D341Med (cell line): ENCODE data around the gene RPTOR.

ENCODE experiments used
- DNase-seq: peaks from one replicate; pipeline ENCODE4 v3.0.0; 2012; ENCODE audit warnings: low spot score

The RPTOR gene

DNA sequence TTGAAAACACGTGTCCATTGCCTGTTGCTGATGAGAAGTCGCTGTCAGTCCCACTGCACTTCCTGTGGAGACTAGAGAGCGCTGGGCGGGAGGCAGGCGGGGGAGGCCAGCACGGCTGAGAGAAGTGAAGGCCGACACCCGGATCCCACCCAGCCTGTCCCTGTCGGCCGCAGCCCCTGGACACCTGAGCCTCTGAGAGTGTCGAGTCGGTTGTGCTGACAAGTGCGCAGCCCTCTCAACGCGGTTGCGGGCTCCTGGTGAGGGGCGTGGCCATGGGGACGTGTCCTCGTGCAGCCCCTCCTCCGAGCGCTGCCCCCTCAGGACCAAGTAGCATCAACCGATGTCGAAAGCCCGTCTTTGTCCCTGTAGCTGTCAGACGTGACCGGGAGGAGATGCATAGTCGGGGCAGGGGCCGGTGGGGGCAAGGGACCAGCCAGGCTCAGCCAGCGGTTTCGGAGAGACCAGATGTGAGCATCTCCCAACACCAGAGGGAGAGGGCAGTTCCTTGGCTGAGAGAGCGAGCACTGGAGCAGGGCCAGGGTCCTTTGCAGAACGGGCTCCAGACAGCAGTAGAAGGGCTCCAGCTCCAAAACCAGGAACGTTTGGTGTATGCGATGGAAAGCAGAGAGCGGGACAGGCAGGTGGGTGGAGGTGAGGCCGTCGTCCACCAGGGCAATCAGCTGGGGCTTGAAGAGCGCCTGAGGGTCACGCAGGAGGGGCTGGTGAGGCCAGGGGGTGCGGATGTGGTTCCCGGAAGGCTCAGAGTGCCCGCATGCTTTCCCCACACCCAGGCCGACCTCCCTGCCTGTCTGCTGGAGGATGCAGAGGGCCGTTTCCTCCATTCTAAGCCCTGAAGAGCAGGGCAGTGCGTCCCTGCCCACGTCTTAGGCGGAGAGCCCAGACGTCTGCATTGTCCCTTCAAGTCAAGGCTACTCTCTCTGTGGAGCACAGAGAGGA is 403.7 kb downstream of the RPTOR start:
- no peak for DNase-seq

DNA sequence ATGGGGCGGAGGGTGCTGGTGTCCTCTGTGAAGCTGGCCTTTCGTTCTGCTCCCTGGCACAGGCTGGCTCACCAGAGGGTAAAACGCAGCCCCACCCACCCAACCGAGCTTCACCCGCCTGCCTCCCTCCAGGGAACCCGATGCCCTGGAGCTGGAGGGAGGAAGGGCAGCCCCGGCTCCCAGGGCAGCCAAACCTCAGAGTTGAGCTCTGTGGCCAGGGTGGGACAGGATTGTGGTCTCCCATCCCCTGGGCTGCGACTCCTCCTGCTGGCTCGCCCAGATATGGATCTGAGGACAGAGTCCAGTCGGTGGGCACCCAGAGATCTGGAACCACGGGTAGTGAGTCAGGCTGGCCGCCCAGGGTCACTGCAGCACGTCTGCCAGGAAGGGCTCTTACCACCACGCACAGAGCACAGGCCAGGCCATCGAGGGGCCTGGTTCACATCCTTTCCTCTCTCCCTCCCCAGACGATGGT is 404.4 kb downstream of the RPTOR start:
- DNase-seq = no peak

DNA sequence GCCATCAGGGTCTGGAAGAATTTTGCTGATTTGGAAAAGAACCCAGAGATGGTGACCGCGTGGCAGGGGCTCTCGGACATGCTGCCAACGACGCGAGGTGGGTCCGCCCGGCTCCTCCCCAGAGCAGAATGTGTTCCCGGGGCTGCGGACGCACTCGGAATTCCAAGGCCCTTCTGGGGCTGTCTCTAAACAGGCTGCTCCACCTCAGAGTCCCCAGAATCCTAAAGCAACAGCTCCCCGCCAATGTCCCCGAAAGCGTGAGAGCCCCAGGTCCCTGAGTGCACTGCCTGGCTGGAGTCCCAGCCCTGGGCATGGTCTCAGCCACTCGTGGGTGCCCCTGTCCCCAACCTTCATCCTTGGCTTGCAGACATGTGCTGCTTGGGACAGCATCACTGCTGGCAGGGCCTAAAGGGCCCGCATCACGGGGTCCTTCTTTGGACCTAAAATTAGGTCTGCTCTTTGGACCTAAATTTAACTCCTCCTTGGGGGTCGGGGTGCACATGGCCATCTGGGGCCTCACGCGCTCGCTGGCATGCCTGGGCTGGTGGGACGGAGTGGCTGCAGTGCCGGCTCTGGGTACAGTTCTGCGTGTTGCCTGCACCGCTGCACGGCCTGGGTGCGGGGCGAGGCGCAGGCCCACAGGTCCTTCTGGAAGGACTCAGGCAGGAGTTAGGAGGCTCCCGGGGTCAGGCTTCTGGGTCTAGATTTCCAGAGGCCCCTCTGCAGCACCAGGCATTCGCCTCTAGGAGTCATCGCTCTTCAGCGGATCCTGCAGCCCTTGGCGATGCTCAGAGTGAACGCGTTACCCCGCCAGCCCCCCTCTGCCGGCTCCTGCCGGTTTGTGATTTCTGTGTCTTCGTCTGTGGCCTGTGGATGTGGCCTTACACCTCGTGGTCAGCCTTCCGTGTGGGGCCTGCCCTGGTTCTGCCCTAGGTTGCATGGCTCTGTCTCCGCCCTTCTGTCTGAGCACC is 405.1 kb downstream of the RPTOR start:
- DNase-seq = no peak

DNA sequence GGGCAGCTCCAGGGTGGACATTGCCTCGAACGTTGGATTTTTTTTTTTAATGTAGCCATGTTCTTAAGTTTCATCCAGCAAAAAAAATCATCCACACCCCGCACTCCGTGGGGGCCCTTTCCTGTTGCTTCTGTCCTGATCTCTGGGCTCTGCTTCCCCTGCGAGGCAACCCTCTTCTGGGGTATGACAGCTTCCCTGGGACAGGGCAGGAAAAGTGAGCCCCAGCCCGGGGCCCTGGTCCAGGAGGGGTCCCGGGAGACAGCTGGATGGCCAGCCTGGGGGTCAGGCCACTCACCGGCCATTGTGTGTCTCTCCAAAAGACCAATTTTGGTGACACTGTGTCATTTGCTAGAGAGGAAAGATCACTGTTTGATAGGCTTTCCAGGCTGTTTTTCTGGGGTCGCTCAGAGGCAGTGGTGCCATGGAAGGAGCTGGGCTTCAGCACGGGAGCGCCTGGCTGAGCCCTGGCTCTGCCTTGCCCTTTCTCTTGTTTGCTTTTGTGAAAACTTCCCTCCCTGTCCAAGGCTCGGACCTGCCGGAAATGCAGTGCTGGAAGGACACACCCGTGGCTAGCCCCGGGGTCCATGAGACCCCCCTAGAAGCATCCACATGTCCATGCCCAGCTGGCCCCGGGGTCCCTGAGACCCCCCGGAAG is 406.0 kb downstream of the RPTOR start:
- DNase-seq = no peak

DNA sequence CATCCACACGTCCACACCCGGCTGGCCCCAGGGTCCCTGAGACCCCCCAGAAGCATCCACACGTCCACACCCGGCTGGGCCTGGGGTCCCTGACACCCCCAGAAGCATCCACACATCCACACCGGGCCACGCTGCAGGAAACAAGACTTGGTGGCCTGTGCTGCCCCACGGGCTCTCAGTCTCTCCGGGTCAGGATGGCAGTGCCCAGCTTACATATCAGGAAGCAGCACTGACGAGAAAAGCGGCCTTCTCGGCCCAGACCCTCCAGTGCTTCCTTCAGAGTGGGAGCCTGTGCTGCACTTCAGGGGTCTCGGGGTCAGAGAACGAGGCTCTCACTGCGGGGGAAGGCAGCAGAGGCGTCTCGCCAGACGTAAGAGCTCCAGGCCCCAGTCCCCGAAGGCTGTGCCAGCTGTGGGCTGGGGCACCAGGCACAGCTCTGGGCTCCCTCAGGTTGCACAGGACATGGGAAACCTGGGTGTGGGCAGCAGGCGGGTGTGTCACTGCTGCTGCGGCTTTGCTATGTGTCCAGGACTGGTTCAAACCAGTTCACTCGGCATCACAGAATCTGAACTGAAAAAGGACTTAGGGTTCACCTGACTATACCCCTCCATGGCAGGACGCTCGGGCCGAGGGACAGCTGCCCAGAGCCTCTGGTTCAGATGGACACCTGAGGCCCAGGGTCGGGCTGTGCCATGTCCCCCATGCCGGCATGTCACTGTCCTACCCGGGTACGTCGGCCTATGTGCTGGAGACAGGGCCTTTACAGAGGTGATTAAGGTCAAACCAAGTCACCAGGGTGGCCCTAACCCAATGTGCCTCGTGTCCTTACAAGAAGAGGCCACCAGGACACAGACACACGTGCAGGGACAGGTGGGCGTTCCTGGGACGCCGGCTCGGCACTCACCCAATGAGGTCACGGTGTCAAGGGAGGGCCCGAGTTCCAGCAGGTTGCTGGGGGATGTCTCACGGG is 406.8 kb downstream of the RPTOR start:
- no peak for DNase-seq

DNA sequence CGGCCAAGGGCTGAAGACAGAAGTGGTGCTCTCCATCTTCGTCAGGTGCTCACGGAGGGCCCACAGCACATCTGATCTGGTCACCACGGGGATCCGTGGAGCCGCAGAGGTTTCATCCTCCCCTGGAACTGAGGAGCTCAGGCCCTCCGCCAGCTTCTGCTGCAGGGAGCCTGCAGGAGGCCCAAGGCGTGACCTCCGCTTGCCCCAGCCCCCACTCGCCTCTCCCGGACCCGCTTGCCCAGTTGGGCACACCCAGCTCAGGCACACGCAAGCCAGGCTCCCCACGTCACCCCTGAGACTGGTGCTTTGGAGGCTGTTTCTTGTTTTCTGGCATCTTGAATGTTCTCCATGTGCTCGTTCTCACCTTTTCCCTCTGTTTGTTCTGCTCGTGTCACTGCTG is 407.7 kb downstream of the RPTOR start:
- no peak for DNase-seq

DNA sequence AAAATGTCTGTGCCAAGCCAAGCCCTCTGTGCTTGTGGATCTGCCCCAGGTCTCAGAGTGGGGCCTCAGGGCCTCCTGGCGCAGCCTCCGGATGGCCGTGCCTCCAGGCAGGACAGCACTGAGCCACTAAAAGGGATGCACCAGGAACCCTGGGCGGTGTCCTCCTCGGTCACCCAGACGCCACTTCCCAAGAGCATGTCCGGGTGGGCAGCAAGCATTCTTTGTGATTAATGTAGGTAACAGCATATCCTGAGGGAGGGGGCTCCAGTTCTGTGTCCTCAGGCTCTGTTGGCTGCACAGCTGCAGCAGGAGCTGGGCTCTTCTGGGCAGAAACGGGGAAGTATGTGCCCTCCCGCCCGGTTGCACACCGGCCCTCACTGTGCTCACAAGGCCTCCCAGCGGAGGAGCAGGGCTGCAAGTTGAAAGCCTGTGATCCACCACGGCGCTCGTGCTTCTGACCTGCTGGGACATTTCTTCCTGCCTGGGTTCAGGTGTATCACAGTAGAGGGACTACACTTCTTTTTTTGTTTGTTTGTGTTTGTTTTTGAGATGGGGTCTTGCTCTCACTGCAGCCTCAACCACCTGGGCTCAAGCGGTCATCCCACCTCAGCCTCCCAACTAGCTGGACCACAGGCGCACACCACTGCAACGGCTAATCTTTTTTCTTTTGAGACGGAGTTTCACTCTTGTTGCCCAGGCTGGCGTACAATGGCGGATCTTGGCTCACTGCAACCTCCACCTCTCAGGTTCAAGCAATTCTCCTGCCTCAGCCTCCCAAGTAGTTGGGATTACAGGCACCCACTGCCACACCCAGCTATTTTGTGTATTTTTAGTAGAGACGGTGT is 409.1 kb downstream of the RPTOR start:
- no peak for DNase-seq

DNA sequence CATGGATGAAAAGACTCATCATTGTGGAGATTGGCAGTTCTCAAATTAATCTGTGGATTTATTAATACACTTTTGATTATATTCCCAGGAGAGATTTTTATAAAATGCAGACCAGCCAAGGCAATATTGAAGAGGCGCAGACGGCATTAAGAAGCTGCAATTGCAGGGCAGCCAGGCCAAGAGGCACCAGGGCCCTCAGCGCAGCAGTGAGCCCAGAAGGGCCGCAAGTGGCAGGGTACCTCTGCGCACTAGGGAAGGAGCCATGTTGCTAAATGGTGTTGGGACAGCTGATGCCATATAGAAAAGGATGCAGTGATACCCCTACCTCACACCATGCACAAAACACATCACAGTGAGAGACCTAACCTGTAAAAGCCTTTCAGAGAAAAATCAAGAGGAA is 410.4 kb downstream of the RPTOR start:
- DNase-seq = no peak

DNA sequence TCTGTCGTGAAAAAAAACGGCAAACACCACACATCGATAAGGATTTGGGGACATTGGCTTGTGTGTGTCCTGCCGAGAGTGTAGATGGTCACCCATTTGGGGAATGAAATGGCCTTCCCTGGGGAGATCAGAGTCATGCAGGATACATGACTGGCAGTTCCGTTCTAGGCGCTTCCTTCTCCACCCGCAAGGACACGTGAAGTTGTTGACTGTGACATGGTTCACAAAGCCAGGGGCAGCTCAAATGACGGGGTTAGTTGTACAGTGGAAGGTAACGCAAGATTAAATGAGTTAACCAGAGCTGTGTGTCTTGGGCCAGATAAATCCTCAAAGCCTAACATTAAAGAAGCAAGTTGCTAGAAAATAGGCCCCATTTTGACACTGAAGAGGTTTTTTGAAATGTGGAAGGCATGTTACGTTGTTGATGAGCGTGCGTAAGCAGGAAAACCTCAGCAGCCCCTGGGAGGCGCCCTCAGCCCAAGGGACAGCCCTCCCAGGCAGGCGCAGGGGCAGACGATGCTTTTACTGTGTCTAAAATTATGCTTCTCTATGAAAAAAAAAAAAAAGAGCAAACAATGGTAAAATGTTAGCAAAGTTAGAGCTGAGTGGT is 411.1 kb downstream of the RPTOR start:
- DNase-seq = no peak

DNA sequence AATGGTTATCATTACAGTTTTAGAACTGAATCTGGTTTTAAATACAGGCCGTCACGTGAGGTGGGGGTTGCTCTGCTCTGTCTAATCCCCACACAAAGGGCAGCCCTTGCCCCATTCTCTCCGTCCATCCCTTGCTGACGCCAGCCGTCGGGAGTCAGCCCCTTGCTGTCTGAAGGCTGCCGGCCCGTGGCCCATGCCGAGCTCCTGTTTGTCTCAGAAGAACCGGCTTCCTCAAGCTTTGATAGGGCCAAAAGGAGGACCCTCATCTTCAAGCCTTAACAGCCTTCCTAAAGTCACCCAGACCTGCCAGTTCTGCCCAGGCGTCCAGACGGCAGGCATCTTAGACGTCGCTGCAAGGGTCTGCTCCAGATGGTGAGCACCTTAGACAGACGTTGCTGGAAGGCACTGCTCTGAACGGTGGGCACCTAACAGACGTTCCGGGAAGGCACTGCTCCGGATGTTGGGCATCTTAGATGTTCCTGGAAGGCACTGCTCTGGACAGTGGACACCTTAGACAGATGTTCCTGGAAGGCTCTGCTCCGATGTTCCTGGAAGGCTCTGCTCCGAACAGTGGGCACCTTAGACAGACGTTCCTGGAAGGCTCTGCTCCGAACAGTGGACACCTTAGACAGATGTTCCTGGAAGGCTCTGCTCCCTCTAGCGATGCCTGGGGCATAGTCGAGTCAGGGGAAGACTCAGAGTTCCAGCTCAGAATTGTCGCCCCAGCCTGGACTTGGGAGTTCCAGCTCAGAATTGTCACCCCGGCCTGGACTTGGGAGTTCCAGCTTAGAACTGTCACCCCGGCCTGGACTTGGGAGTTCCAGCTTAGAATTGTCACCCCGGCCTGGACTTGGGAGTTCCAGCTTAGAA is 411.9 kb downstream of the RPTOR start:
- DNase-seq = no peak

DNA sequence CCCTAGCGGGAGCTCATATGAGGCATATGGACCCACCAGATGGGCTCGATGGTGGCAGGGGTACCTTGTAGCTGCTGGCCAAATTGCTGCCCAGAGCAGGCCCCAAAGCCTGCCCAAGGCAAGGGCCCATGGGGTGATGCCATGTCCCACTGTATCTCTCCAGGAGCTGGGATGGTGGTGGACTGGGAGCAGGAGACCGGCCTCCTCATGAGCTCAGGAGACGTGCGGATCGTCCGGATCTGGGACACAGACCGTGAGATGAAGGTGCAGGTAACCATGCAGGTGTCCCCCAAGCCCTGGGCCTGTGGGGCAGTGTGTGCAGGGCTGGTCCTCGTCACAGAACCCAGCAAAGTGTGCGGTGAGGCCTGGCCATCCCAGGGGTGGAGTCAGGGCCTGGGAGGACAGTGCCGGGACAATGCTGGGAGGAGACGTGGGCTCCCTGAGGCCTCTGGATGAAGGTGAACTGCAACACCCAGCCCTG is 412.9 kb downstream of the RPTOR start:
- no peak for DNase-seq

DNA sequence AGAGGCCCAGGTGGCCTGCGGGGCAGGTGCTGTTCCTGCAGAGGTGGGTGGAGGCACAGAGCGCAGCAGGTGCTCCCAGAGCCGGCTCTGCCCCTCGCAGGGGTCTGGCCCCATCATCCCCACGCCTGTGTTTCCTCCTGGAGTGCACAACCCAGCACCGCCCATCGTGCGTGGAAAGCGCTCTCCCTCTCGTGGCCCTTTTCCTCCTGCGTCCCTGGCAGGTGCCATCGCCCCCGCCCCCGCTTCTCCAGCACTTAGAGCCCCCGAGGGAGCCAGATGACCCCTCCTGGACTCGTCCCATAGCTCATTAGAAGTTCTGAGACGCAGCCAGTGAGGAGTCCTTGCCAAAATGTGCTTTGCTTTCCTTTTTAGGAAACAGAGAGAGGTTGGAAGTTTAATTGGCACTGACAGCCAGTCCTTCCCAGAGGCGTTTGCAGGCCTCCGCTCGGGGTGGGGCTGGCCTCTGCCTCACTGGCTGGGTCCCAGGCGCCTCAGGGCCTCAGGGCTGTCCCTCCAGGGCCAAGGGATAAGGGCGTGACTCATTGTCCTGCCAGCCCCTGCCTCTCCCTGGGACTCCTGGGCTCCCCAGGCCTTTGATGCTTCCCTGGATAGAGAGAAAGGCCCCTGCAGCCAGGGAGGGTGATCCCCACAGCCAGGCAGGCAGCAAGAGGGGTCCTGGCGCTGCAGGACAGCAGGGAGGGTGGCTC is 414.8 kb downstream of the RPTOR start:
- no peak for DNase-seq

DNA sequence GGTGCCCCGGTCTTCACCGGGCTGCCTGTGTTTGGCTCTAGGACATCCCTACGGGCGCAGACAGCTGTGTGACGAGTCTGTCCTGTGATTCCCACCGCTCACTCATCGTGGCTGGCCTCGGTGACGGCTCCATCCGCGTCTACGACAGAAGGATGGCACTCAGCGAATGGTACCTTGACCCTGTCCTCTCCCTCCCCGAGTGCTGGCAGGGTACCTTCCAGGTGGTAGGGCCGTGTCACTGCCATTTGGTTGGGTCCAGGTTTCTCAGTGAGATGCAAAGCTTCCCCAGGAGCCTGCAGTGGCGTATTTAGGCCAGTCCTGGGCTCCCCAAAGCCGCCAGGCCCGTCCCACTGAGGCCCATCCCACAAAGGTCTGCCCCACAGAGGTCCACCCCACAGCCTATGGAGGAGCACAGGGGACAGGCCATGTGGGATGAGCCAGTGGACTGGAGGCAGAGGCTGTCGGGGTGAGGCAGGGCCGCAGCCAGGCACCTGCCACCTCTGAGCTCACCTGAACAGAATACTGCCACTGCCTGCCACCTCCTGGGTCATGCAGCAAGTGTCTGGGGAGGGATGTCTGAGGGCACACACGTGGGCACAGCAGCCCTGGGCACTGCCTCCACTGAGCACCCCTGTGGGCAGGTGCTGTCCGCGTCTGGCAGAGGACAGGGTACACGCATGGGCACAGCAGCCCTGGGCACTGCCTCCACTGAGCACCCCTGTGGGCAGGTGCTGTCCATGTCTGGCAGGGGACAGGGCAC is 415.6 kb downstream of the RPTOR start:
- no peak for DNase-seq

DNA sequence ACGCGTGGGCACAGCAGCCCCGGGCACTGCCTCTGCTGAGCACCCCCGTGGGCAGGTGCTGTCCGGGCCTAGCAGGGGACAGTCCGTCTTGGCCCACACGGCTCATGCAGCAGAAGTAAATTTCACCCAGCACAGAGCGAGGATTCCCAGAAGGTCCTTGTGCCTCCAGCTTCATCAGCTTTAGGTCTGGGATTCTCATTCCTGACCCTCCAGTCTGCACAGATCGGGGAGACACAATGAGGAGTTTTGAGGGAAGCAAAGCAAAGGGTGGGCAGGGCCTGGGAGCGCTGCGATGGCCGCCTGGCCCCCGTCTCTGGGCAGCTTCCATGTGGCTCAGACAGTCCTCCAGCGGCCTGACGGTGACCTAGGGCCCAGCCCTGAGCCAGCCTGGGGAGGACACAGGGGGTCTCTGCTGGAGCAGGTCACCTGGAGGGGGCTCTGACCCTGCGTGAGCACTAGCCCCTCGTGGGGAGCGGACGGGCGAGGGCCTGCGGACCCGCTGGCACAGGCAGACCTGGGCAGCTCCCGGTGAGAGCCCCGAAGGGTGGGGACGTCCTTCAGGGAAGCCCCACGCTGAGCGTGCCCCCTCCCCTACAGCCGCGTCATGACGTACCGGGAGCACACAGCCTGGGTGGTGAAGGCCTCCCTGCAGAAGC is 416.3 kb downstream of the RPTOR start:
- no peak for DNase-seq

DNA sequence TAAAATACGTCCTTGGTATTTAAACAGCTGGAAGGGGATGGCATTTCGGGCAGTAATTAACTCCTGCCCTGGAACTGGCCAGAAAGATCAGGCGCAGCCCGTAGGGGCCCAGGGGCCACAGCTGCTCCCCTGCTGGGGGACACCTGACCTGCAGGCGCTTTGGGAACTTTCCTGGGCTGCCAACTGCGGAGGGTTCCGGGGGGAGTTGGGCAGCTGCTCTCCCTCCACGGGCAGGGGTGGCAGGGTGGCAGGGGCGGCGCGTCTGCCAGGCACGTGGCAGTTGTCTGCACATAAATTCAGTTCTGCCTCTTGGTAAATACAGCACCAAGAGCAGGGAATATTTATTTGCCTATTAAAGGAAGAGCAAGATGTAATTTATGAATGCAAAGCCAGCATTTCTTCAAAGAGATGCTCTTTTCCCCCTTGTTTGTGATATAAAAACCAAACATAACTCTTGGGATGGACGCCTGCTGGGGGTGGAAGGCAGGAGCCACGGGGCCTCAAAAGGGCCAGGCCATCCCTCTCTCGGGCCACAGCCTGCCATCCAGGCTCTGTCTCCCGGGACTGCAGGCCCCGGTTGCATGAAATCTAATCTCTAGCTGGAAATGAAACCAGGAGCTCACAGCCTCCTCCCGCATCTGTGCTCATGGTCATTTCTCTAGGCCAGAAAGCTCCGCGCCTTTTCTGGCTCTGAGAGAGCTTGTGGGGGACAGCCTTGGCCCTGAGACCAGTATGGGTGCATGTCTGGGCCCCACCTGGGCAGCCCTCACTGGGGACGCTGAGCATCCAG is 417.1 kb downstream of the RPTOR start:
- no peak for DNase-seq
